Testis (tissue), 3 donors: ENCODE data around the gene MGLL. TPM values are rescaled to one million over a fixed set of nuclear protein-coding genes. Genes with fewer than 3 reads are reported as not detected.

Experiments
- DNase-seq: peaks from one replicate; pipeline ENCODE4 v3.0.0-alpha.2; 2019
- H3K27ac ChIP-seq, 2 donors: fragments of 200-600 bp; sonication (generic); one replicate each; pipeline ENCODE4 v1.5.1; 2019
- H3K27me3 ChIP-seq: fragments of 200-600 bp; sonication (generic); one replicate; pipeline ENCODE4 v1.5.1; 2019
- H3K36me3 ChIP-seq: fragments of 200-600 bp; sonication (generic); one replicate; pipeline ENCODE4 v1.5.1; 2017; ENCODE audit warnings: low read depth; ENCODE audit errors: missing control alignments
- H3K4me1 ChIP-seq: fragments of 200-600 bp; sonication (generic); one replicate; pipeline ENCODE4 v1.5.1; 2019
- H3K4me3 ChIP-seq, 2 donors: fragments of 200-600 bp; sonication (generic); one replicate each; pipeline ENCODE4 v1.5.1; 2017 to 2019
- H3K9me3 ChIP-seq: fragments of 200-600 bp; sonication (generic); one replicate; pipeline ENCODE4 v1.5.1; 2017
- POLR2A ChIP-seq: fragments of 450-650 bp; IDR thresholded peaks from one replicate; pipeline ENCODE4 v1.6.1; 2017; ENCODE audit warnings: antibody characterized with exemption, mild to moderate bottlenecking, moderate library complexity
- WGBS, 2 donors: methylation state at CpG; one replicate each; pipeline ENCODE4 v1.1.5; 2018; 5-methylcytosine and 5-hydroxymethylcytosine counted together
- intact Hi-C: fragments of 100-400 bp; cut with DNase I; formaldehyde crosslinking; loops from one replicate; pipeline ENCODE4 v1.15.1; 2023; ENCODE audit warnings: low total_unique reads
- polyA plus RNA-seq: library from polyadenylated mRNA; stranded (reverse); fragments of 350-450 nt; fragmentation: Illumina TruSeq; extraction: RNeasy Lipid Tissue Mini Kit (QIAGEN cat#74804); gene quantifications from one replicate; pipeline ENCODE4 v1.2.3, GENCODE V29; 2014; ENCODE audit warnings: low read depth, low replicate concordance; ENCODE audit not compliant: insufficient read depth
- total RNA-seq, 2 donors: library from RNA; depleted of rRNA; stranded (reverse); fragments of >200 nt; gene quantifications; one replicate each; pipeline ENCODE4 v1.2.3, GENCODE V29; 2016
- TF ChIP-seq, protein P1 (sequence below), 3 experiments: fragments of 450-650 bp in 2 of 3; fragments of 200-600 bp in 1 of 3; sonication (generic) in 1 of 3; IDR thresholded peaks; one replicate each; pipeline ENCODE4 v1.5.1; 2016 to 2019; ENCODE audit warnings: antibody characterized with exemption in 3 of 3, mild to moderate bottlenecking in 2 of 3, moderate library complexity in 1 of 3

Gene MGLL
- total and polyA plus RNA-seq, 3 donors from 2014 or later: 18.3 to 26.0 (median 19.2) TPM

DNA sequence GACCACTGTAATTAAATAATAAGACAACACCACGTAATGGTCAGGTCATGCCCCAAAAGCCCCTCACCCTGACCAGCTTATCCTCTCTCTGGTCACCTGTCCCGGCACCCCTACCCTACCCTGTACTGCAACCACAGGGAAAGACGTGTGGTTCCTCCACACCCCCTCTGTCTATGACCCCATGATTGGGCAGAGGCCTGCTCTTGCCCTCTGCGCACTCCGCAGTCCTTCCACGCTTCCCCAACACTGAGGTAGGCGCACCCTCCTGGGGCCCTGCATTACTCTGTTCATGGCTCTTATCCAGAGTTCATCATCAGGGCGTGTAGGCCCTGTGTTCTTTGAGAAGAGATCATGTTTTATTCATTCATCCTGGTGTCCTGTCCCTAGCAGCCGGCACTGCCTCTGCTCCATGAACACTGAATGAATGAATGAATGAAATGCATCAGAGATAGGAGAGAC lies 33.8 kb downstream of the MGLL start:
- H3K4me1 ChIP-seq: peaks cover 54% of the 10 kb centered on the region
- intact Hi-C loops: no loop called here
- no peak overlapping the region for H3K4me3 ChIP-seq
- no peaks in the 10 kb centered on the region for H3K27me3 ChIP-seq
- TF ChIP-seq POLR2A: no peak
- TF ChIP-seq, protein P1, sequence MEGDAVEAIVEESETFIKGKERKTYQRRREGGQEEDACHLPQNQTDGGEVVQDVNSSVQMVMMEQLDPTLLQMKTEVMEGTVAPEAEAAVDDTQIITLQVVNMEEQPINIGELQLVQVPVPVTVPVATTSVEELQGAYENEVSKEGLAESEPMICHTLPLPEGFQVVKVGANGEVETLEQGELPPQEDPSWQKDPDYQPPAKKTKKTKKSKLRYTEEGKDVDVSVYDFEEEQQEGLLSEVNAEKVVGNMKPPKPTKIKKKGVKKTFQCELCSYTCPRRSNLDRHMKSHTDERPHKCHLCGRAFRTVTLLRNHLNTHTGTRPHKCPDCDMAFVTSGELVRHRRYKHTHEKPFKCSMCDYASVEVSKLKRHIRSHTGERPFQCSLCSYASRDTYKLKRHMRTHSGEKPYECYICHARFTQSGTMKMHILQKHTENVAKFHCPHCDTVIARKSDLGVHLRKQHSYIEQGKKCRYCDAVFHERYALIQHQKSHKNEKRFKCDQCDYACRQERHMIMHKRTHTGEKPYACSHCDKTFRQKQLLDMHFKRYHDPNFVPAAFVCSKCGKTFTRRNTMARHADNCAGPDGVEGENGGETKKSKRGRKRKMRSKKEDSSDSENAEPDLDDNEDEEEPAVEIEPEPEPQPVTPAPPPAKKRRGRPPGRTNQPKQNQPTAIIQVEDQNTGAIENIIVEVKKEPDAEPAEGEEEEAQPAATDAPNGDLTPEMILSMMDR (IDR thresholded peaks at IDR 0.05): no peak
- no peaks in the 10 kb centered on the region for H3K36me3 ChIP-seq
- no peaks in the 10 kb centered on the region for H3K9me3 ChIP-seq
- whole genome bisulfite sequencing, 2 donors: 81 to 83% methylated on average over 9 of the region's 9 CpGs
- H3K27ac ChIP-seq: no peak overlapping the region
- no peak for DNase-seq

DNA sequence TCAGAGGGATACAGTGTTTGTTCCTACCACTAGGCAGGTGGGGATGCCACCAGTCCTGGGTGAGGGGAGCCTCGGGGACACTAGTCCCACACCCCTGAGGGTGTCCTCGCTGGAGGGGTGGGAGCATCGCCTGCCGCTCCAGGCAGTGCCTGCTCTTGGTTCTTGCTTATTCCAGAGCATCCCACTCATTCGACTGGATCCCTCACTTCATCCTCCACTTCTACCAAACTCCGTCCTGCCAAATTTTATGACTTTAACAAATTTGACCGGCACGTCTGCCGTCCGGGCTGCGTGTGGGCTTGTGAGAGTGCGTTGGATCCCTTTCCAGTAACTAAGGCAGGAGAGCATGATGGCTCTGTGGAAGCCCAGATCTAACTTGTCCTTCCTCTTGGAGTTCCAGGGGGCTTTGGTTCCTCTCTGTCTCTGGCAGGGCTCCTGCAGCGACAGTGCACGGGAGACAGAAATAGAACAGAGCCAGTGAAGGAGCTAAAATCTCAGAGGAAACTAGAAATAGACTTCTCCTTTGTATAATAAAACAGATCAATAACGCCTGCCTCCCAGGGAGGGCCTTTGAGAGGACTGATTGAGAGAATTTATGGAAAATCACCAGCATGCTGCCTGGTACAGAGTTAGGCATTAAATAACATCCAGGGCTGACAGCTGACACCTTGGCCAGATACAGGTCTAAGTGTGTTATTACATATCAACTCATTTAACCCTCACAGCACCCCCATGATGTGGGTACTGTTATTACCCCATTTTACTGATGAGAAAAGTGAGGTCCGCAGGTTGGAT lies 34.5 kb downstream of the MGLL start:
- Histone ChIP-seq H3K36me3 (no peaks in the 10 kb centered on the region), H3K27ac (peak overlapping the region; percentile 63 to 79), H3K27me3 (no peaks in the 10 kb centered on the region), H3K9me3 (no peaks in the 10 kb centered on the region), H3K4me1 (peaks cover 51% of the 10 kb centered on the region), H3K4me3 (no peak overlapping the region)
- DNase-seq: no peak
- intact Hi-C loops: no loop called here
- TF ChIP-seq POLR2A: no peak
- TF ChIP-seq, protein P1 (IDR thresholded peaks at IDR 0.05): no peak
- WGBS, 2 donors: 61 to 75% methylated on average over 16 of the region's 16 CpGs

DNA sequence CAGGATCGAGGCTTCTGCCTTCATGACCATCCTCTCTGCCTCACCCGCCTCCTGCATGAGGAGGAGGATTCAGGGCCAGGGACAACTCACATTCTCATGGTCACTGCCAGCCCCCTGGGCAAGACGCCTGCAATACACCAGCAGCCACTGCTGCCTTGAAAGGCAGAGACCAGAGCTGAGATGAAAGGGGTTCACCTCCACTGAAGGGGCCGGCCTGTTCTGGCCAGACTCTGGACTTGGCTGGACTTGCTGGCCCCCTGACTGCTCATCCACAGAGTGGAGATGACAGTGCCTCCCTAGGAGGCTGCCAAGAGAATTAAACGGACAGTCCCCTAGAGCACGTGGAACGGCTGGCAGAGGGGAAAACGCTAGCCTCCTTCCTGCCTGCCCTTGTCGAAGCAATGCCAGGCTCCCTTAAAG lies 35.2 kb downstream of the MGLL start:
- H3K36me3 ChIP-seq: no peaks in the 10 kb centered on the region
- no peak overlapping the region for H3K4me3 ChIP-seq
- H3K27me3 ChIP-seq: no peaks in the 10 kb centered on the region
- peak overlapping the region; percentile 63 to 79 for H3K27ac ChIP-seq
- H3K9me3 ChIP-seq: no peaks in the 10 kb centered on the region
- 22 to 60% methylated on average over 6 to 9 of the region's 9 CpGs for WGBS, 2 donors
- intact Hi-C loops: no loop called here
- H3K4me1 ChIP-seq: peaks cover 45% of the 10 kb centered on the region
- DNase-seq: peak; percentile 58
- TF ChIP-seq, protein P1 (IDR thresholded peaks at IDR 0.05): no peak
- no peak for TF ChIP-seq POLR2A

DNA sequence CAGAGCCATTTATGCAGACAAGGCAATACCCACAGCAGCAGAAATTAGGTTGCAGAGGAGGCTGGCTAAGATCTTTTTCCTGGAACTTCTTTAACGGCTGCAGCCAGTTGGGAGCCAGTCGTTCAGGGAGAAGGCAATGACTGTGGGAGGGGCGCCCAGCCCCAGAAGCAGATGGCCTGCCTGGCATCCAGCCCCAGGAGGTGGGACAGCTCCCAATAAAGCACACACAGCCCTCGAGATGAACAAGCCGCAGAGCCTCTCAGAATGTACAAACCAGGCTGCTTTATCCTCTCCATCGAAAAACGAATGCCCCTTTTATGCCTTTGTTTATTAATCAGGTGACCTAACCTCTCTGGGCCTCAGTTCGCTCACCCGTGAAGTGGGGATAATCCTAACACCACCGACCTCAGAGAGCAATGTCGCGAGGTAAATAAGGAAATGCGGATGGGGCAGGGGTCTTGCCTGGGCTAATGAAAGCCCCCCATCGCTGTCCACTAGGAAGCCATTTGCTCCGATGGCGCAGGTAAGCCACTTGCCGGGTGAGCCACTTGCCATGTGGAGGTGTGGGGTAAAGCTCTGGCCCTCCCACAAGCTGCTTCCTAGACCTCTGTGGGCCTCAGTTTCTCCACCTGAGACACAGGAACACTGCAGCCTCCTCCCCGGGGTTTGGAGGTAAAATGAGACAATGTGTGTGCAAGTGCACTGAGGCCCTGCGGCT lies 35.8 kb downstream of the MGLL start:
- DNase-seq: peak; percentile 87
- intact Hi-C loops: no loop called here
- no peak overlapping the region for H3K4me3 ChIP-seq
- H3K4me1 ChIP-seq: peaks cover 48% of the 10 kb centered on the region
- peak overlapping the region; percentile 63 to 79 for H3K27ac ChIP-seq
- H3K36me3 ChIP-seq: no peaks in the 10 kb centered on the region
- TF ChIP-seq, protein P1 (IDR thresholded peaks at IDR 0.05): no peak
- no peak for TF ChIP-seq POLR2A
- 59 to 74% methylated on average over 18 to 19 of the region's 19 CpGs for WGBS, 2 donors
- H3K9me3 ChIP-seq: no peaks in the 10 kb centered on the region
- no peaks in the 10 kb centered on the region for H3K27me3 ChIP-seq
